ENCODE data around the gene PCDHB1. TPM values are rescaled to one million over a fixed set of nuclear protein-coding genes. Genes with fewer than 3 reads are reported as not detected.

PCDHB1 gene
- total RNA-seq, 1 donor from 2014 or later, result not detected

- Mint-ChIP-seq H3K9me3 (ENCODE audit: unreplicated experiment) (no peaks in the 10 kb centered on the region), H3K27ac (ENCODE audit: unreplicated experiment) (no peak overlapping the region), H3K4me3 (ENCODE audit: unreplicated experiment) (no peak overlapping the region), H3K27me3 (ENCODE audit: unreplicated experiment) (no peaks in the 10 kb centered on the region), H3K36me3 (ENCODE audit: unreplicated experiment) (no peaks in the 10 kb centered on the region), H3K4me1 (ENCODE audit: low read depth, unreplicated experiment) (peaks cover 3% of the 10 kb centered on the region)
- TF ChIP-seq CTCF (IDR thresholded peaks at IDR 0.05; ENCODE audit: partially characterized antibody, unreplicated experiment), result peak; percentile 80
- peak; percentile 75 for DNase-seq
These were observed 10.9 kb upstream of the PCDHB1 start for GRCh38 chr5:141040093-141040770.

GRCh38 chr5:141040771-141041426 is 10.3 kb upstream of the PCDHB1 start:
- no peak overlapping the region for H3K27ac Mint-ChIP-seq (ENCODE audit: unreplicated experiment)
- peak; percentile 88 for TF ChIP-seq CTCF (IDR thresholded peaks at IDR 0.05; ENCODE audit: partially characterized antibody, unreplicated experiment)
- DNase-seq, result peak; percentile 96
- H3K4me1 Mint-ChIP-seq (ENCODE audit: low read depth, unreplicated experiment), result peaks cover 3% of the 10 kb centered on the region
- no peaks in the 10 kb centered on the region for H3K36me3 Mint-ChIP-seq (ENCODE audit: unreplicated experiment)
- H3K27me3 Mint-ChIP-seq (ENCODE audit: unreplicated experiment), result no peaks in the 10 kb centered on the region
- no peak overlapping the region for H3K4me3 Mint-ChIP-seq (ENCODE audit: unreplicated experiment)
- H3K9me3 Mint-ChIP-seq (ENCODE audit: unreplicated experiment), result no peaks in the 10 kb centered on the region

- Mint-ChIP-seq H3K4me1 (ENCODE audit: low read depth, unreplicated experiment) (peaks cover 3% of the 10 kb centered on the region), H3K27me3 (ENCODE audit: unreplicated experiment) (peaks cover 3% of the 10 kb centered on the region), H3K27ac (ENCODE audit: unreplicated experiment) (no peak overlapping the region), H3K4me3 (ENCODE audit: unreplicated experiment) (no peak overlapping the region), H3K9me3 (ENCODE audit: unreplicated experiment) (no peaks in the 10 kb centered on the region), H3K36me3 (ENCODE audit: unreplicated experiment) (no peaks in the 10 kb centered on the region)
- DNase-seq, result no peak
- TF ChIP-seq CTCF (IDR thresholded peaks at IDR 0.05; ENCODE audit: partially characterized antibody, unreplicated experiment), result peak; percentile 23
These were observed 9.8 kb upstream of the PCDHB1 start for GRCh38 chr5:141041427-141041785.

GRCh38 chr5:141042555-141042954 is 8.6 kb upstream of the PCDHB1 start:
- H3K4me1 Mint-ChIP-seq (ENCODE audit: low read depth, unreplicated experiment), result peaks cover 3% of the 10 kb centered on the region
- H3K4me3 Mint-ChIP-seq (ENCODE audit: unreplicated experiment), result no peak overlapping the region
- peaks cover 3% of the 10 kb centered on the region for H3K27me3 Mint-ChIP-seq (ENCODE audit: unreplicated experiment)
- no peak for TF ChIP-seq CTCF (IDR thresholded peaks at IDR 0.05; ENCODE audit: partially characterized antibody, unreplicated experiment)
- no peak for DNase-seq
- no peaks in the 10 kb centered on the region for H3K9me3 Mint-ChIP-seq (ENCODE audit: unreplicated experiment)
- H3K36me3 Mint-ChIP-seq (ENCODE audit: unreplicated experiment), result no peaks in the 10 kb centered on the region
- no peak overlapping the region for H3K27ac Mint-ChIP-seq (ENCODE audit: unreplicated experiment)

GRCh38 chr5:141051521-141051866 is 320 bp downstream of the PCDHB1 start:
- Mint-ChIP-seq H3K4me1 (ENCODE audit: low read depth, unreplicated experiment) (peaks cover 2% of the 10 kb centered on the region), H3K27ac (ENCODE audit: unreplicated experiment) (no peak overlapping the region), H3K4me3 (ENCODE audit: unreplicated experiment) (peak overlapping the region; percentile 90), H3K36me3 (ENCODE audit: unreplicated experiment) (no peaks in the 10 kb centered on the region), H3K27me3 (ENCODE audit: unreplicated experiment) (peaks cover 3% of the 10 kb centered on the region), H3K9me3 (ENCODE audit: unreplicated experiment) (no peaks in the 10 kb centered on the region)
- DNase-seq, result no peak
- TF ChIP-seq CTCF (IDR thresholded peaks at IDR 0.05; ENCODE audit: partially characterized antibody, unreplicated experiment), result no peak
